Subcutaneous adipose tissue (tissue), 4 donors: ENCODE data around the gene CMYA5. TPM values are rescaled to one million over a fixed set of nuclear protein-coding genes. Genes with fewer than 3 reads are reported as not detected.

Source experiments
- total RNA-seq, 4 donors: library from RNA; depleted of rRNA; stranded (reverse); fragments of >200 nt; gene quantifications; one replicate each; pipeline ENCODE4 v1.1.0, GENCODE V29; 2016
- TF ChIP-seq, protein P1 (sequence below): fragments of 450-650 bp; IDR thresholded peaks from one replicate; pipeline ENCODE4 v1.5.1; 2016; ENCODE audit warnings: low read depth, mild to moderate bottlenecking, control low read depth, antibody characterized with exemption, moderate library complexity

The CMYA5 gene
- total RNA-seq, 4 donors from 2014 or later: 3.4 to 10.5 (median 8.9) TPM

DNA sequence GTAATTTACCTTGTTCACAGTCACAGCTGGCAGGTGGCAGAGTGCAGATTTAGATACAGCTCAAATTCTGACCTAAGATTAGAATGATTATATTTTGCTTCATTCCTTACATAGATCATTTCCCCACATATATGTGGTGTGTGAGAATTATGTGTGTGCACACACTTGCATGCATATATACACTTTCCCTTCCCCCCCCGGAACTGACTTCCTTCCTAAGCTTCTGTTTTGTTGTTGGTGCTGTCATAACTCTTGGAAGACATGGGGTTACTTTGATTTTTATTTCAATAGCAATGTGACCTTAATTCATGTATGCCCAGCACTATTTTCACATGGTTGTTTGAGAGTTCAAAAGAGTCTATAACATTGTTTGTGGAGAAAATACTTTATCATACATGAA, 112.8 kb downstream of the CMYA5 start:
- TF ChIP-seq, protein P1, sequence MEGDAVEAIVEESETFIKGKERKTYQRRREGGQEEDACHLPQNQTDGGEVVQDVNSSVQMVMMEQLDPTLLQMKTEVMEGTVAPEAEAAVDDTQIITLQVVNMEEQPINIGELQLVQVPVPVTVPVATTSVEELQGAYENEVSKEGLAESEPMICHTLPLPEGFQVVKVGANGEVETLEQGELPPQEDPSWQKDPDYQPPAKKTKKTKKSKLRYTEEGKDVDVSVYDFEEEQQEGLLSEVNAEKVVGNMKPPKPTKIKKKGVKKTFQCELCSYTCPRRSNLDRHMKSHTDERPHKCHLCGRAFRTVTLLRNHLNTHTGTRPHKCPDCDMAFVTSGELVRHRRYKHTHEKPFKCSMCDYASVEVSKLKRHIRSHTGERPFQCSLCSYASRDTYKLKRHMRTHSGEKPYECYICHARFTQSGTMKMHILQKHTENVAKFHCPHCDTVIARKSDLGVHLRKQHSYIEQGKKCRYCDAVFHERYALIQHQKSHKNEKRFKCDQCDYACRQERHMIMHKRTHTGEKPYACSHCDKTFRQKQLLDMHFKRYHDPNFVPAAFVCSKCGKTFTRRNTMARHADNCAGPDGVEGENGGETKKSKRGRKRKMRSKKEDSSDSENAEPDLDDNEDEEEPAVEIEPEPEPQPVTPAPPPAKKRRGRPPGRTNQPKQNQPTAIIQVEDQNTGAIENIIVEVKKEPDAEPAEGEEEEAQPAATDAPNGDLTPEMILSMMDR: no peak

DNA sequence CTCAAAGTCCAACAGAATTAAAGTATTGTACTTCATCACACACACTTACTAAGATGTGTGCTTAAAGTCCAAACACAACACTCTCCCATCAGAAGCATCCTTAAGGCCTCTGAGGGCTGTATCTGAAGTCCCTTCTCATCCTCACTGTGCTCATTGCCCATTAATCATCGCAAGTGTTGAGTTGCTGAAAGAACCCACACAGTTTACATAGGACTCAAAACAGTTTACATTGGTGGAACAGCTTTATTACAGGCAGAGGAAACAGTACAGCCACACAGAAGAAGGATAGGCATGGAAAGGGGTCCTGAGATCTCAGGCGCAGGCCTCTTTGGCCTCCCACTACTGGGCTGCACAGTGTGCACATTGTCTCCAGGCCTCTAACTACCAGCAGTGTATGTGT, 113.4 kb downstream of the CMYA5 start:
- TF ChIP-seq, protein P1: no peak

DNA sequence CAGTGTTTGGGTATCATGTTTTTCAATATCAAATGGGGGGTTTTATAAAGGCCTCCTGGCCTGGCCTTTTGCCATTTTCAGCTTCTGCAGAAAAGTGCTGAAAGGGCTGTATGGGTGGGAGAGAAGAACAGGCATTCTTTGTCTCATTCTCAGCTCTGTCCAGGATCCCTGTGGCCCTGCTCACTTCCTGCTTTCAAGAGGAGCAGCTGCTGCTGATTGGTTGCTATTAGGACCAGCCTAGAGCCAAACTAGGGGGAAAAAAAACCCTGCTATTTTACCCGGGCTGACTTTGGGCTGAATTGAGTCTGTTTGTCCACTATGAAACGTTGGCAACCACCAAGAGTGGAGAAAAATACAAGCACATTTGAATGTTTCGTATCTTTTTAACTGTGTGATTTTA, 117.1 kb downstream of the CMYA5 start:
- TF ChIP-seq, protein P1: no peak

DNA sequence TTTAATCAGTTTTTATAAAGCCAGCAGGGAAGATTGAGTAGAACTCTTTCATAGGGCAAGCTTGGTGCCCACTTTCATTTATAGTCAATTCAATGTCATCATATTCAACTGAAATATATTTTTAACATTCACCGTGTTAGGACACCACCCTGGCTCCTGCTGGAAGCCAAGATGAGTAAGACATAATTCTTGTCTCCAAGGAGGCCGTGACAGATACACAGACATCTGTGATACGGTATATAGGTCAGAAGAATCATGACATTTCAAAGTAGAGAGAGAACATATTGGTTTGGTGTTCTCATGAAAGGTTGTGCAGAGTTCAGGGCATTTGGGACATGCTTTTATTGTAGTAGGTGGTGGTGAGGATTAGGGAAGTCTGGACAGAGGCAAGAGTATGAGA, 120.1 kb downstream of the CMYA5 start:
- TF ChIP-seq, protein P1: no peak

DNA sequence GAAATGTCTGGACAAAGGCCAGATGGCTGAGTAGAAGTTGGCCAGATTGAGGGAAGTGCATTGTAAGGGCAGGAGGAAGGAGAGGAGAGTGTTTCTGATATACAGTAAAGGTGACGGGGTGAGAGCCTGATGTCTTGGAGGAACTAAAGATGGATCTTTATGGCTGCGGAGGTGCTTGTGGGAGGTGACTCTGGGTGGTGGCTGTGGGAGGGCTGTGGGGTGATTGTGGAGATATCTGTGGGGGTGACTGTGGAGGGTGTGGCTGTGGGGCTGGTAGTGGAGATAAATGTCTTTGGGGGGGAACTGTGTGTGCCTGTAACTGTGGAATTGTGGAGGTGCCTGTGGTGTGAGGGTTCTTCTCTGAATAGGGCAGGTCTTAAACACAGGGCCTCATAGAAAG, 121.4 kb downstream of the CMYA5 start:
- TF ChIP-seq, protein P1: no peak

DNA sequence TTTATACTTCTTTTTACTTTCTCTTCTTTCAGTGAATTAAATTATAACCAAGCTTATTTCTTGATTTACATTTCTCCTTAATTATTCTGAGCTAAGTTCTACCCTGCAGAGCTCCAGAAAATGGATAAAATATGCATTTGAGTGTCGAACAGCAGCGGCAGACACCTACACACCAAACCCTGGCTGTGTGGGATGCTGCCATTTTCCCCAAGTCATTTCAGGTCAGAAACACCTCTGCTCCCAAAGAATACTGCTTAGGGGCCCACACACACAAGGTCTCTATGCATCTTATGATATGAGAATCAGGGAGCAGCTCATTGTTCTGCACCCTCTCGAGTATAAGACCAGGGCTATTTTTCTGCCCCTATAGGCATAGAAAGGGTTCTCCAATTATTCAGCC, 122.3 kb downstream of the CMYA5 start:
- TF ChIP-seq, protein P1: no peak

DNA sequence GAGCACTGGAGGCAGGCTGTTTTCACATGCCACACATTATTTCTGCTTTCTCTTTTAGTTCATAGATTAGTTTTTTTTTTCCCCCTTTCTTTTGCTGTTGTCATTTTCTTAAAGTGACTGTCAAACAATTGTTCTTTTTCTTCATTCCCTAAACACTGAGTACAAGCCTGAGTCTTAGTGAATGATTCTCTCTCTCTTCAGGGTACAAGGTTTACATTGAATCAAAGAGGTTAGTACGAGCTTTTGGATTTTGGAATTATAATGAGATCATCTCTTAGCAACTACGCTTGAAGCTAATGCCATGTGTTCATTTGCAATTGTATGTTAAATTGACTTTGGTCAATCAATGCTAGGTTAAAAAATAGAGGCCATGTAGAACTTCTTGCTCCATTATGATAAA, 125.1 kb downstream of the CMYA5 start:
- TF ChIP-seq, protein P1: no peak
